OCI-LY3 (cell line): ENCODE results near the gene GHITM.
"Not testable (repeated sequence)": the region's sequence is repeated elsewhere in the genome, so short reads cannot be mapped to it uniquely, and the experiment has no call there.

Source experiments
- H2AFZ ChIP-seq: fragments of 200-600, 300-600 bp; shearing (Covaris generic); 2 replicates; pipeline ENCODE4 v1.6.0; 2014; ENCODE audit warnings: antibody characterized with exemption, low read depth, low read length
- H3K27ac ChIP-seq: fragments of 200-600, 300-600 bp; sonication (generic); 2 replicates; pipeline ENCODE4 v1.5.1; 2014; ENCODE audit warnings: mild to moderate bottlenecking, low read length, moderate library complexity, mixed read lengths
- H3K27me3 ChIP-seq: fragments of 200-600, 300-600 bp; sonication (generic); 2 replicates; pipeline ENCODE4 v1.6.1; 2014; ENCODE audit warnings: low read depth, low read length, mixed read lengths
- H3K36me3 ChIP-seq: fragments of 200-600, 300-600 bp; sonication (generic); replicated peaks from 2 replicates; pipeline ENCODE3; 2014; ENCODE audit warnings: low read depth, low read length, mixed read lengths
- H3K4me1 ChIP-seq: fragments of 300-600, 200-600 bp; sonication (generic); 2 replicates; pipeline ENCODE4 v1.6.1; 2014; ENCODE audit warnings: low read length, mixed read lengths
- H3K4me2 ChIP-seq: fragments of 200-600, 300-600 bp; sonication (generic); 2 replicates; pipeline ENCODE4 v1.6.1; 2014; ENCODE audit warnings: low read length, mixed read lengths
- H3K4me3 ChIP-seq: fragments of 300-600, 200-600 bp; sonication (generic); 2 replicates; pipeline ENCODE4 v1.5.1; 2014; ENCODE audit warnings: antibody characterized with exemption, mild to moderate bottlenecking, low read length, moderate library complexity
- H3K79me2 ChIP-seq: fragments of 300-600, 200-600 bp; shearing (Covaris generic); 2 replicates; pipeline ENCODE4 v1.6.1; 2014; ENCODE audit warnings: mild to moderate bottlenecking, low read length, mixed read lengths
- H3K9ac ChIP-seq: fragments of 300-600, 200-600 bp; shearing (Covaris generic); 2 replicates; pipeline ENCODE4 v1.6.0; 2014; ENCODE audit warnings: mild to moderate bottlenecking, low read length, moderate library complexity
- H3K9me3 ChIP-seq: fragments of 200-600, 300-600 bp; shearing (Covaris generic); 2 replicates; pipeline ENCODE4 v1.6.1; 2014; ENCODE audit warnings: low read length, mixed read lengths; ENCODE audit not compliant: insufficient read depth
- H4K20me1 ChIP-seq: fragments of 200-600, 300-600 bp; sonication (generic); 2 replicates; pipeline ENCODE4 v1.6.1; 2016; ENCODE audit warnings: low read length, mixed read lengths; ENCODE audit not compliant: insufficient read depth
- CTCF ChIP-seq: fragments of 200-600, 300-600 bp; sonication (generic); IDR thresholded peaks from 2 replicates; pipeline ENCODE4 v1.5.1; 2014; ENCODE audit warnings: antibody characterized with exemption, low read length, low read depth
- EZH2phosphoT487 ChIP-seq: fragments of 200-600 bp; shearing (Covaris generic); IDR thresholded peaks from 2 replicates; pipeline ENCODE4 v1.6.1; 2018; ENCODE audit warnings: antibody characterized with exemption, mixed run types, low read depth

The GHITM gene

GRCh38 chr10:84178160-84178609 lies 38.9 kb downstream of the GHITM start:
- H3K27me3 ChIP-seq, result no peaks in the 10 kb centered on the region
- H3K4me2 ChIP-seq, result peak overlapping the region; percentile 23
- H4K20me1 ChIP-seq, result no peaks in the 10 kb centered on the region
- peak overlapping the region; percentile 28; the same call in 1 of the 2 replicates for H3K9ac ChIP-seq
- H3K27ac ChIP-seq, result peak overlapping the region; percentile 26; the same call in 1 of the 2 replicates
- no peak overlapping the region for H3K4me3 ChIP-seq
- no peak for TF ChIP-seq CTCF
- no peak for TF ChIP-seq EZH2phosphoT487
- peaks cover 3% of the 10 kb centered on the region; the same call in 1 of the 2 replicates for H3K79me2 ChIP-seq
- no peak overlapping the region for H2AFZ ChIP-seq
- no peaks in the 10 kb centered on the region for H3K9me3 ChIP-seq
- no peaks in the 10 kb centered on the region for H3K36me3 ChIP-seq
- peaks cover 35% of the 10 kb centered on the region for H3K4me1 ChIP-seq

GRCh38 chr10:84179059-84179710 lies 39.9 kb downstream of the GHITM start:
- H3K27ac ChIP-seq, result no peak overlapping the region
- peak overlapping the region; percentile 74 for H3K4me2 ChIP-seq
- H3K79me2 ChIP-seq, result no peaks in the 10 kb centered on the region
- no peak overlapping the region for H3K9ac ChIP-seq
- peak overlapping the region; percentile 35; the same call in 1 of the 2 replicates for H3K4me3 ChIP-seq
- H4K20me1 ChIP-seq, result no peaks in the 10 kb centered on the region
- H3K27me3 ChIP-seq, result no peaks in the 10 kb centered on the region
- no peaks in the 10 kb centered on the region for H3K36me3 ChIP-seq
- no peak for TF ChIP-seq EZH2phosphoT487
- TF ChIP-seq CTCF, result no peak
- peak overlapping the region; percentile 54; the same call in 1 of the 2 replicates for H2AFZ ChIP-seq
- H3K4me1 ChIP-seq, result peaks cover 25% of the 10 kb centered on the region
- H3K9me3 ChIP-seq, result no peaks in the 10 kb centered on the region

- H3K9ac ChIP-seq, H3K9me3 ChIP-seq, H3K4me2 ChIP-seq, H4K20me1 ChIP-seq, H3K27ac ChIP-seq, H3K79me2 ChIP-seq, H3K36me3 ChIP-seq, H2AFZ ChIP-seq, H3K4me3 ChIP-seq, H3K27me3 ChIP-seq: not testable (repeated sequence)
- H3K4me1 ChIP-seq, result peaks cover 25% of the 10 kb centered on the region
These were observed 41.1 kb downstream of the GHITM start for GRCh38 chr10:84180386-84180785.

GRCh38 chr10:84181631-84182030 lies 42.3 kb downstream of the GHITM start:
- no peak overlapping the region for H3K9ac ChIP-seq
- TF ChIP-seq CTCF (no peak), EZH2phosphoT487 (no peak)
- H3K4me1 ChIP-seq, result peaks cover 25% of the 10 kb centered on the region
- H2AFZ ChIP-seq, result no peak overlapping the region
- H3K27ac ChIP-seq, result no peak overlapping the region
- no peak overlapping the region for H3K4me3 ChIP-seq
- no peaks in the 10 kb centered on the region for H3K27me3 ChIP-seq
- no peaks in the 10 kb centered on the region for H4K20me1 ChIP-seq
- no peaks in the 10 kb centered on the region for H3K36me3 ChIP-seq
- no peaks in the 10 kb centered on the region for H3K79me2 ChIP-seq
- no peaks in the 10 kb centered on the region for H3K9me3 ChIP-seq
- no peak overlapping the region for H3K4me2 ChIP-seq
